ENCODE results near the gene ZMIZ1. TPM values are rescaled to one million over a fixed set of nuclear protein-coding genes. Genes with fewer than 3 reads are reported as not detected.

Gene ZMIZ1
- total and polyA plus RNA-seq, 2 donors from 2014 or later = 14.2 to 97.6 TPM

- H3K9me3 ChIP-seq (ENCODE audit: control insufficient read depth in 2 of 3, insufficient read depth in 1 of 3, low read length in 3 of 3) = no peaks in the 10 kb centered on the region
- no peaks in the 10 kb centered on the region for H3K27me3 ChIP-seq (ENCODE audit: control insufficient read depth, insufficient read depth, low read length)
- no peak overlapping the region for H3K9ac ChIP-seq (ENCODE audit: low read length in 3 of 3)
- no peak for TF ChIP-seq CTCF (IDR thresholded peaks at IDR 0.05; ENCODE audit: borderline replicate concordance, extremely low read depth, insufficient read depth)
- H3K4me1 ChIP-seq (ENCODE audit: control insufficient read depth in 2 of 3, insufficient read depth in 2 of 3, low read depth in 1 of 3, low read length in 3 of 3) = peaks cover 0 to 3% (median 0%) of the 10 kb centered on the region in 3 donors
- FAIRE-seq = no peak
- H3K27ac ChIP-seq (ENCODE audit: low read depth in 2 of 2, low read length in 2 of 2) = no peak overlapping the region
- intact Hi-C loops (cut with DNase I) = no loop called here
- H3K36me3 ChIP-seq (ENCODE audit: control insufficient read depth in 2 of 3, insufficient read depth in 3 of 3, low read length in 3 of 3) = no peaks in the 10 kb centered on the region
- no peak overlapping the region for H3K4me3 ChIP-seq (ENCODE audit: low read length in 3 of 3)
- peak in 1 of 5 donors; percentile 32 for DNase-seq
Observed at GRCh38 chr10:79028451-79029010, 40.2 kb upstream of the ZMIZ1 start.

- FAIRE-seq (no peak), DNase-seq (peak in 2 of 5 donors; percentile 13 to 20)
- Histone ChIP-seq H3K27ac (ENCODE audit: low read depth in 2 of 2, low read length in 2 of 2) (no peak overlapping the region), H3K9ac (ENCODE audit: low read length in 3 of 3) (no peak overlapping the region), H3K36me3 (ENCODE audit: control insufficient read depth in 2 of 3, insufficient read depth in 3 of 3, low read length in 3 of 3) (no peaks in the 10 kb centered on the region), H3K27me3 (ENCODE audit: control insufficient read depth, insufficient read depth, low read length) (no peaks in the 10 kb centered on the region), H3K4me1 (ENCODE audit: control insufficient read depth in 2 of 3, insufficient read depth in 2 of 3, low read depth in 1 of 3, low read length in 3 of 3) (peaks cover 0 to 3% (median 0%) of the 10 kb centered on the region in 3 donors), H3K9me3 (ENCODE audit: control insufficient read depth in 2 of 3, insufficient read depth in 1 of 3, low read length in 3 of 3) (no peaks in the 10 kb centered on the region), H3K4me3 (ENCODE audit: low read length in 3 of 3) (no peak overlapping the region)
- intact Hi-C loops (cut with DNase I) = no loop called here
- no peak for TF ChIP-seq CTCF (IDR thresholded peaks at IDR 0.05; ENCODE audit: borderline replicate concordance, extremely low read depth, insufficient read depth)
Observed at GRCh38 chr10:79029478-79030390, 39.0 kb upstream of the ZMIZ1 start.

GRCh38 chr10:79030705-79031104 lies 38.1 kb upstream of the ZMIZ1 start:
- no peak for FAIRE-seq

More at GRCh38 chr10:79030705-79031104, 38.1 kb upstream of the ZMIZ1 start:
- intact Hi-C loops (cut with DNase I) = no loop called here
- no peak overlapping the region for H3K4me3 ChIP-seq (ENCODE audit: low read length in 3 of 3)
- H3K4me1 ChIP-seq (ENCODE audit: control insufficient read depth in 2 of 3, insufficient read depth in 2 of 3, low read depth in 1 of 3, low read length in 3 of 3) = no peaks in the 10 kb centered on the region
- no peak for DNase-seq
- H3K36me3 ChIP-seq (ENCODE audit: control insufficient read depth in 2 of 3, insufficient read depth in 3 of 3, low read length in 3 of 3) = no peaks in the 10 kb centered on the region
- no peaks in the 10 kb centered on the region for H3K27me3 ChIP-seq (ENCODE audit: control insufficient read depth, insufficient read depth, low read length)
- H3K27ac ChIP-seq (ENCODE audit: low read depth in 2 of 2, low read length in 2 of 2) = no peak overlapping the region
- TF ChIP-seq CTCF (IDR thresholded peaks at IDR 0.05; ENCODE audit: borderline replicate concordance, extremely low read depth, insufficient read depth) = no peak
- no peak overlapping the region for H3K9ac ChIP-seq (ENCODE audit: low read length in 3 of 3)
- no peaks in the 10 kb centered on the region for H3K9me3 ChIP-seq (ENCODE audit: control insufficient read depth in 2 of 3, insufficient read depth in 1 of 3, low read length in 3 of 3)

Measured in kidney (tissue), 14 donors.